Measurements from ENCODE around the gene CBX3.
"Not testable (repeated sequence)": the region's sequence is repeated elsewhere in the genome, so short reads cannot be mapped to it uniquely, and the experiment has no call there.

DNA sequence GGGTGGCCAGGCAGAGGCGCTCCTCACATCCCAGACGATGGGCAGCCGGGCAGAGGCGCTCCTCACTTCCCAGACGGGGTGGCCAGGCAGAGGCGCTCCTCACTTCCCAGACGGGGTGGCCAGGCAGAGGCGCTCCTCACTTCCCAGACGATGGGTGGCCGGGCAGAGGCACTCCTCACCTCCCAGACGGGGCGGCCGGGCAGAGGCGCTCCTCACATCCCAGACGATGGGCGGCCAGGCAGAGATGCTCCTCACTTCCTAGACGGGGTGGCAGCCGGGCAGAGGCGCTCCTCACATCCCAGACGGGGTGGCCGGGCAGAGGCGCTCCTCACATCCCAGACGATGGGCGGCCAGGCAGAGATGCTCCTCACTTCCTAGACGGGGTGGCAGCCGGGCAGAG is 24.8 kb upstream of the CBX3 start:
- not testable (repeated sequence) for TF ChIP-seq CTCF (conservative IDR thresholded peaks at IDR 0.05; ENCODE audit: low read depth, low read length); EZH2phosphoT487 (IDR thresholded peaks at IDR 0.05; ENCODE audit: borderline replicate concordance, low read length)

Measured in PC-3 (cell line).